CD4-positive, alpha-beta memory T cell (primary cell): ENCODE data around the gene CCDC177. TPM values are rescaled to one million over a fixed set of nuclear protein-coding genes. Genes with fewer than 3 reads are reported as not detected.
A peak's percentile ranks its signal among the peaks of the same experiment; 100 is the strongest.

ENCODE experiments used
- CTCF ChIA-PET: fragments of 350-600 bp; sonication (Branson Sonifier 250); formaldehyde crosslinking; loops from one replicate; lab custom pipeline; 2021; ENCODE audit warnings: inconsistent platforms; ENCODE audit not compliant: partially characterized antibody; lab: Charles Lee
- POLR2A ChIA-PET: fragments of 350-600 bp; sonication (Branson Sonifier 250); formaldehyde crosslinking; loops from one replicate; lab custom pipeline; 2021; ENCODE audit not compliant: partially characterized antibody; lab: Charles Lee
- DNase-seq, 5 donors: peaks; one replicate each; pipeline versions ENCODE4 v3.0.0 to v3.0.0-alpha.2; 2020 to 2022; ENCODE audit warnings: mixed read lengths in 1 of 5
- H3K27ac ChIP-seq: one replicate; pipeline ENCODE4 v1.7.0; 2013; ENCODE audit warnings: low read depth, low read length
- H3K27me3 ChIP-seq: 2 replicates; pipeline ENCODE4 v1.7.0; 2013; ENCODE audit warnings: mild to moderate bottlenecking, low read length, moderate library complexity; ENCODE audit not compliant: insufficient read depth
- H3K36me3 ChIP-seq: 2 replicates; pipeline ENCODE4 v1.7.0; 2013; ENCODE audit warnings: mild to moderate bottlenecking, low read length, moderate library complexity; ENCODE audit not compliant: insufficient read depth
- H3K4me1 ChIP-seq: 2 replicates; pipeline ENCODE4 v1.7.0; 2013; ENCODE audit warnings: mild to moderate bottlenecking, low read length, moderate library complexity; ENCODE audit not compliant: insufficient read depth
- H3K4me3 ChIP-seq, 2 donors: one replicate each; pipeline ENCODE4 v1.7.0; 2013; ENCODE audit warnings: low read length in 2 of 2, mild to moderate bottlenecking in 1 of 2
- H3K9me3 ChIP-seq, 2 donors: one replicate each; pipeline ENCODE4 v1.7.0; 2013; ENCODE audit warnings: low read length in 2 of 2, control low read depth in 1 of 2; ENCODE audit not compliant: control insufficient read depth in 1 of 2
- H3K27ac Mint-ChIP-seq, 7 donors: one replicate each; pipeline ENCODE4 v1.8.0; 2020 to 2021; ENCODE audit warnings: mixed read lengths in 7 of 7, mild to moderate bottlenecking in 6 of 7, inconsistent platforms in 3 of 7, moderate library complexity in 3 of 7
- H3K27me3 Mint-ChIP-seq, 2 donors: one replicate each; pipeline ENCODE4 v1.8.0; 2020 to 2021; ENCODE audit warnings: mixed read lengths in 2 of 2
- H3K36me3 Mint-ChIP-seq, 2 donors: one replicate each; pipeline ENCODE4 v1.8.0; 2020 to 2021; ENCODE audit warnings: mixed read lengths in 2 of 2, inconsistent platforms in 1 of 2, mild to moderate bottlenecking in 1 of 2
- H3K4me1 Mint-ChIP-seq, 4 donors: one replicate each; pipeline ENCODE4 v1.8.0; 2020 to 2021; ENCODE audit warnings: mixed read lengths in 4 of 4, mild to moderate bottlenecking in 1 of 4
- H3K4me3 Mint-ChIP-seq, 8 donors: one replicate each; pipeline ENCODE4 v1.8.0; 2020 to 2021; ENCODE audit warnings: mixed read lengths in 8 of 8, mild to moderate bottlenecking in 7 of 8, moderate library complexity in 6 of 8, inconsistent platforms in 3 of 8
- H3K9me3 Mint-ChIP-seq, 8 donors: one replicate each; pipeline ENCODE4 v1.8.0; 2020 to 2021; ENCODE audit warnings: mixed read lengths in 8 of 8, mild to moderate bottlenecking in 5 of 8, inconsistent platforms in 3 of 8, moderate library complexity in 1 of 8
- intact Hi-C: fragments of 100-400 bp; cut with micrococcal nuclease; formaldehyde crosslinking; loops from one replicate; pipeline ENCODE4 v1.15.1; 2023
- polyA plus RNA-seq, 2 donors: library from polyadenylated mRNA; unstranded; fragments of 300-500 nt; fragmentation: Illumina TruSeq; gene quantifications; one replicate each; pipeline ENCODE4 v1.2.3, GENCODE V29; 2021
- total RNA-seq, 2 experiments: library from RNA; stranded (reverse); gene quantifications; one replicate each; pipeline ENCODE4 v1.2.3, GENCODE V29; 2021

CCDC177 gene
- total and polyA plus RNA-seq, 4 experiments from 2014 or later = not detected

GRCh38 chr14:69579476-69579875, 4.8 kb upstream of the CCDC177 start:
- ChIA-PET POLR2A (no interaction called here), CTCF (interaction anchor here (1.3 to 4.3 kb wide), 2 partner anchors 148 to 337 kb away, joined by 5 to 26 read pairs; no protein-coding TSS in a partner anchor)
- no peaks in the 10 kb centered on the region for H3K36me3 ChIP-seq
- H3K27me3 ChIP-seq = no peaks in the 10 kb centered on the region
- no peak overlapping the region for H3K4me3 ChIP-seq
- intact Hi-C loops = no loop called here
- no peak overlapping the region for H3K27ac Mint-ChIP-seq
- H3K4me3 Mint-ChIP-seq = peak overlapping the region in 1 of 8 donors; percentile 16
- H3K27me3 Mint-ChIP-seq = peaks cover 14 to 17% of the 10 kb centered on the region in 2 donors
- H3K36me3 Mint-ChIP-seq = peaks cover 0 to 2% of the 10 kb centered on the region in 2 donors
- H3K4me1 ChIP-seq = no peaks in the 10 kb centered on the region
- no peaks in the 10 kb centered on the region for H3K9me3 Mint-ChIP-seq
- H3K4me1 Mint-ChIP-seq = peaks cover 2 to 5% (median 3%) of the 10 kb centered on the region in 4 donors
- no peak for DNase-seq
- no peaks in the 10 kb centered on the region for H3K9me3 ChIP-seq
- H3K27ac ChIP-seq = no peak overlapping the region

- Mint-ChIP-seq H3K27ac (peak overlapping the region in 1 of 7 donors; percentile 61), H3K4me1 (peaks cover 6 to 29% (median 11%) of the 10 kb centered on the region in 4 donors), H3K9me3 (no peaks in the 10 kb centered on the region), H3K36me3 (peaks cover 0 to 2% of the 10 kb centered on the region in 2 donors), H3K27me3 (peaks cover 31 to 33% of the 10 kb centered on the region in 2 donors), H3K4me3 (peak overlapping the region; percentile 83 to 95 (median 90))
- Histone ChIP-seq H3K27ac (no peak overlapping the region), H3K4me1 (peaks cover 13% of the 10 kb centered on the region), H3K4me3 (no peak overlapping the region), H3K27me3 (peaks cover 21% of the 10 kb centered on the region), H3K9me3 (no peaks in the 10 kb centered on the region), H3K36me3 (no peaks in the 10 kb centered on the region)
- intact Hi-C loops = loop anchor here (1.0 to 2.0 kb wide), 4 partner anchors 100 to 712 kb away; no protein-coding TSS in a partner anchor
- POLR2A ChIA-PET = interaction anchor here (0.6 to 0.7 kb wide), 2 partner anchors 141 to 424 kb away, joined by 3 read pairs; no protein-coding TSS in a partner anchor
- CTCF ChIA-PET = interaction anchor here (0.7 to 5.6 kb wide), 16 partner anchors 10 to 545 kb away, joined by 3 to 36 read pairs (median 3); no protein-coding TSS in a partner anchor
- no peak for DNase-seq
Observed at GRCh38 chr14:69574954-69575295, 254 bp upstream of the CCDC177 start.

GRCh38 chr14:69573831-69574262, 824 bp downstream of the CCDC177 start:
- Histone ChIP-seq H3K36me3 (no peaks in the 10 kb centered on the region), H3K9me3 (no peaks in the 10 kb centered on the region), H3K27ac (no peak overlapping the region), H3K4me1 (peaks cover 13% of the 10 kb centered on the region), H3K4me3 (no peak overlapping the region), H3K27me3 (peaks cover 23% of the 10 kb centered on the region)
- peaks cover 0 to 2% of the 10 kb centered on the region in 2 donors for H3K36me3 Mint-ChIP-seq
- ChIA-PET CTCF (interaction anchor here (0.8 to 5.6 kb wide), 7 partner anchors 10 to 454 kb away, joined by 3 to 36 read pairs (median 5); no protein-coding TSS in a partner anchor), POLR2A (no interaction called here)
- peaks cover 0 to 2% (median 0%) of the 10 kb centered on the region in 8 donors for H3K9me3 Mint-ChIP-seq
- peak overlapping the region in 7 of 8 donors; percentile 29 to 95 (median 57) for H3K4me3 Mint-ChIP-seq
- peaks cover 6 to 29% (median 11%) of the 10 kb centered on the region in 4 donors for H3K4me1 Mint-ChIP-seq
- DNase-seq = no peak
- H3K27ac Mint-ChIP-seq = peak overlapping the region in 1 of 7 donors; percentile 57
- intact Hi-C loops = loop anchor here (1.0 to 2.0 kb wide), 4 partner anchors 99 to 711 kb away; no protein-coding TSS in a partner anchor
- H3K27me3 Mint-ChIP-seq = peaks cover 36 to 40% of the 10 kb centered on the region in 2 donors

GRCh38 chr14:69573205-69573830, 1.4 kb downstream of the CCDC177 start:
- POLR2A ChIA-PET = no interaction called here
- CTCF ChIA-PET = interaction anchor here (1.1 to 5.6 kb wide), 5 partner anchors 13 to 455 kb away, joined by 3 to 36 read pairs (median 5); no protein-coding TSS in a partner anchor

GRCh38 chr14:69572841-69573135, 1.9 kb downstream of the CCDC177 start:
- ChIA-PET CTCF (interaction anchor here (1.6 to 5.6 kb wide), 2 partner anchors 154 to 330 kb away, joined by 5 to 36 read pairs; no protein-coding TSS in a partner anchor), POLR2A (no interaction called here)
- peaks cover 0 to 2% (median 0%) of the 10 kb centered on the region in 8 donors for H3K9me3 Mint-ChIP-seq
- no peak overlapping the region for H3K27ac Mint-ChIP-seq
- H3K27ac ChIP-seq = no peak overlapping the region
- DNase-seq = no peak
- peaks cover 36 to 43% of the 10 kb centered on the region in 2 donors for H3K27me3 Mint-ChIP-seq
- H3K4me1 Mint-ChIP-seq = peaks cover 6 to 29% (median 11%) of the 10 kb centered on the region in 4 donors
- no peak overlapping the region for H3K4me3 ChIP-seq
- peaks cover 23% of the 10 kb centered on the region for H3K27me3 ChIP-seq
- peaks cover 13% of the 10 kb centered on the region for H3K4me1 ChIP-seq
- intact Hi-C loops = no loop called here
- no peaks in the 10 kb centered on the region for H3K36me3 ChIP-seq
- peaks cover 0 to 2% of the 10 kb centered on the region in 2 donors for H3K36me3 Mint-ChIP-seq
- H3K4me3 Mint-ChIP-seq = peak overlapping the region in 2 of 8 donors; percentile 22 to 67
- H3K9me3 ChIP-seq = no peaks in the 10 kb centered on the region

More at GRCh38 chr14:69573205-69573830, 1.4 kb downstream of the CCDC177 start:
- peaks cover 0 to 2% (median 0%) of the 10 kb centered on the region in 8 donors for H3K9me3 Mint-ChIP-seq
- Histone ChIP-seq H3K4me1 (peaks cover 13% of the 10 kb centered on the region), H3K27me3 (peaks cover 23% of the 10 kb centered on the region), H3K4me3 (no peak overlapping the region), H3K27ac (no peak overlapping the region), H3K36me3 (no peaks in the 10 kb centered on the region), H3K9me3 (no peaks in the 10 kb centered on the region)
- no peak for DNase-seq
- intact Hi-C loops = no loop called here
- peak overlapping the region in 1 of 7 donors; percentile 57 for H3K27ac Mint-ChIP-seq
- peak overlapping the region in 7 of 8 donors; percentile 29 to 95 (median 57) for H3K4me3 Mint-ChIP-seq
- peaks cover 6 to 29% (median 11%) of the 10 kb centered on the region in 4 donors for H3K4me1 Mint-ChIP-seq
- H3K36me3 Mint-ChIP-seq = peaks cover 0 to 2% of the 10 kb centered on the region in 2 donors
- H3K27me3 Mint-ChIP-seq = peaks cover 36 to 42% of the 10 kb centered on the region in 2 donors

GRCh38 chr14:69572030-69572840, 2.4 kb downstream of the CCDC177 start:
- intact Hi-C loops = no loop called here
- peaks cover 6 to 29% (median 11%) of the 10 kb centered on the region in 4 donors for H3K4me1 Mint-ChIP-seq
- Histone ChIP-seq H3K36me3 (no peaks in the 10 kb centered on the region), H3K9me3 (no peaks in the 10 kb centered on the region), H3K4me1 (peaks cover 13% of the 10 kb centered on the region), H3K27me3 (peaks cover 23% of the 10 kb centered on the region), H3K27ac (no peak overlapping the region), H3K4me3 (no peak overlapping the region)
- H3K27me3 Mint-ChIP-seq = peaks cover 39 to 47% of the 10 kb centered on the region in 2 donors
- POLR2A ChIA-PET = no interaction called here
- no peak overlapping the region for H3K27ac Mint-ChIP-seq
- H3K4me3 Mint-ChIP-seq = peak overlapping the region in 5 of 8 donors; percentile 21 to 67 (median 42)
- no peak for DNase-seq
- H3K9me3 Mint-ChIP-seq = peaks cover 0 to 2% (median 0%) of the 10 kb centered on the region in 8 donors
- CTCF ChIA-PET = interaction anchor here (0.6 to 5.6 kb wide), 5 partner anchors 8 to 332 kb away, joined by 3 to 36 read pairs (median 4); no protein-coding TSS in a partner anchor
- H3K36me3 Mint-ChIP-seq = peaks cover 0 to 2% of the 10 kb centered on the region in 2 donors
